Stimulated activated CD4-positive, alpha-beta T cell treated with anti-CD3 and anti-CD28 coated beads, Interleukin-4, amount 100 ng/mL, for 1 hour (primary cell): ENCODE measurements around the gene RUSF1.

Source experiments
- DNase-seq: peaks from one replicate; pipeline ENCODE4 v3.0.0-alpha.2; 2020

Gene RUSF1

DNA sequence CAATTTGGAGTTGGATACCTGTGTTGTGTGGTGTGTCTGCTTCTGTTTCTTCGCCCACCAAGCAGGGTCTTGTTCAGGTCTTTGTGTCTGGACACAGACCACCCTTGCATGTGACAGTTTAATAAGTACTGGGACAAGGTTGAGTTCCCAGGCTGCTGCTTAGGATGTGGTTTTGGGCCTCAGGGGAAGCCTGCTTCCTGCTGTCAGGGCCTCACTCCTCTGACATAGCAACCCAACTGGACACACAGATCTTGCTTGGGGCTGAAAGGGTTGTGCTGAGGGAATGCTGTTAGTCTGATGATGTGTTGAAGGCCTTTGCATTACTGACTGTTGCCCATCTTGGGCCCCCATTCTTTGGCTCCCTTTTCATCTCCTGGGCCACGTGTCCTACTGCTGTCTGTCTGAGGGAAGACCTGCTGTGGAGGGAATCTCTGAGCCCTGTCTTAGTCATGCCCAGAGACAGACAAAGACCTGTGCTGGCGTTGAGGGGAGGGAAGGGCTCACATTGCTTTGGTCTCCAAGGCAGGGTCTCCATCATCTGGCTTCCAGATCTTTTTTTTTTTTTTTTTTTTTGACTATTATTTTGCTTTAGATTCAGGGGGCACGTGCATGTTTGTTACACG lies 40.9 kb downstream of the RUSF1 start:
- DNase-seq: no peak

GRCh38 chr16:31466381-31466841 lies 41.8 kb downstream of the RUSF1 start:
- no peak for DNase-seq

DNA sequence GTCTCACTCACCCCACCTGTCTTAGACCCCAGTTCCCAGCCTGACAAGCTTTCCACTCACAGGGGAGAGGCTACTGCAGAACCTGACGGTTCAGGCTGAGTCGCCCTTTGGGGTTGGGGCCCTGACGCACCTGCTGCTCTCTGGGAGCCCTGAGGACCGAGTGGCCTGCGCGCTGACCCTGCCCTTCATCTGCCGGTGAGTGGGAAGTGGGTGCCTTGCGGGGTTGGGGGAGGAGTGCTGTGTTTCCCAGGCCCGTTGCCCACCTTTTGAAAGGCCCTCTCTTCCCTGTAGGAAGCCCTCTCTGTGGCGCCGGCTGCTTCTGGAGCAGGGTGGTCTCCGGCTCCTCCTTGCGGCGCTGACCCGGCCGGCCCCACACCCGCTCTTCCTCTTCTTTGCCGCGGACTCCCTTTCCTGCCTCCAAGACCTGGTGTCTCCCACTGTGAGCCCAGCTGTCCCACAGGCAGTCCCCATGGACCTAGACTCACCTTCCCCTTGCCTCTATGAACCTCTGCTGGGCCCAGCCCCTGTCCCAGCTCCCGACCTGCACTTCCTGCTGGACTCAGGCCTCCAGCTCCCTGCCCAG lies 42.3 kb downstream of the RUSF1 start:
- DNase-seq: no peak

DNA sequence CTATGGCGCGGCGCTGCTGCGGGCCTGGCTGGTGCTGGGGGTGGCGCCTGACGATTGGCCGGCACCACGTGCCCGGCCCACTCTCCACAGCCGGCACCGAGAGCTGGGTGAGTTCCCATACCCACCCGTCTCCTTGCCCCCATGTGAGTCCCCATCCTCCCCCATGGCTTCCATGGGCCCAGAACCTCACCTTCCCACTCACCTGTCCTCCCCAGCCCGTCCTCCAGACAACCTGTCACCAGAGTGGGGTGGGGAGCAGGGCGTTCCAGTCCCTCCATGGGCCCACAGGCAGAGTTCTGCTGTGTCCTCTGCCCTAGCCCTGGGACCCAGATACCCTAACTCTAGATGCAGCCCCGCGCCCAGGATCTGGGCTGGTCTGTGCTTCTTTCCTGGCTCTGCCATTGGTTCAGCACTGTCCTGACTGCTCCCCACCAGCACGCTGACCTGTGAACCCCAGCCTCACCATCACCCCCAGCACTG lies 43.4 kb downstream of the RUSF1 start:
- no peak for DNase-seq

- no peak for DNase-seq
Measured at GRCh38 chr16:31464348-31464769, 43.8 kb downstream of the RUSF1 start.

GRCh38 chr16:31461921-31462804 lies 46.0 kb downstream of the RUSF1 start:
- DNase-seq: no peak

DNA sequence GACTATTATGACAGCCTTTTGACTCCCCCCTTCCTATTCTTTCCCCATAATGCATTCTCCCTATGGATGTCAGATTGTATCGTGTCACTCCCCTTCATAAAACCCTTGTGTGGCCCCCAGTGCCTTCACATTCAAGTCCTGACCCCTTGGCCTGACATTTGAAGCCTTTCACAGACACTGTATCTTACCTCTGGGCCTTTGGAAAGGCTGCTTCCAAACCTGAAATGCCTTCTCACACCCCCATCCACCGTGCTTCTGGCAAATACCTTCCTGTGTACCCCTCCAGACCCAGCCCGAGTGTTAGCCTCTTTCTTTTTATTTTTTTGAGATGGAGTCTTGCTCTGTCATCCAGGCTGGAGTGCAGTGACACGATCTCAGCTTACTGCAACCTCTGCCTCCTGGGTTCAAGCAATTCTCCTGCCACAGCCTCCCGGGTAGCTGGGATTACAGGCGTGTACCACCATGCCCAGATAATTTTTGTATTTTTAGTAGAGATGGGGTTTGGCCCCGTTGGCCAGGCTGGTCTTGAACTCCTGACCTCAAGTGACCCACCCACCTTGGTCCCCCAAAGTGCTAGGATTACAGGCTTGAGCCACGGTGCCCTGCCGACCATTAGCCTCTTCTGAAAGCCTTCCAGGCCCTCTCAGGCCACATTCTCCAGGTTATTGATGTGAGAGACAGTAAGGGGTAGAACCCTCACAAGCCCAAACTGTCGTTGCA lies 46.8 kb downstream of the RUSF1 start:
- DNase-seq: no peak

GRCh38 chr16:31460582-31461002 lies 47.6 kb downstream of the RUSF1 start:
- no peak for DNase-seq

DNA sequence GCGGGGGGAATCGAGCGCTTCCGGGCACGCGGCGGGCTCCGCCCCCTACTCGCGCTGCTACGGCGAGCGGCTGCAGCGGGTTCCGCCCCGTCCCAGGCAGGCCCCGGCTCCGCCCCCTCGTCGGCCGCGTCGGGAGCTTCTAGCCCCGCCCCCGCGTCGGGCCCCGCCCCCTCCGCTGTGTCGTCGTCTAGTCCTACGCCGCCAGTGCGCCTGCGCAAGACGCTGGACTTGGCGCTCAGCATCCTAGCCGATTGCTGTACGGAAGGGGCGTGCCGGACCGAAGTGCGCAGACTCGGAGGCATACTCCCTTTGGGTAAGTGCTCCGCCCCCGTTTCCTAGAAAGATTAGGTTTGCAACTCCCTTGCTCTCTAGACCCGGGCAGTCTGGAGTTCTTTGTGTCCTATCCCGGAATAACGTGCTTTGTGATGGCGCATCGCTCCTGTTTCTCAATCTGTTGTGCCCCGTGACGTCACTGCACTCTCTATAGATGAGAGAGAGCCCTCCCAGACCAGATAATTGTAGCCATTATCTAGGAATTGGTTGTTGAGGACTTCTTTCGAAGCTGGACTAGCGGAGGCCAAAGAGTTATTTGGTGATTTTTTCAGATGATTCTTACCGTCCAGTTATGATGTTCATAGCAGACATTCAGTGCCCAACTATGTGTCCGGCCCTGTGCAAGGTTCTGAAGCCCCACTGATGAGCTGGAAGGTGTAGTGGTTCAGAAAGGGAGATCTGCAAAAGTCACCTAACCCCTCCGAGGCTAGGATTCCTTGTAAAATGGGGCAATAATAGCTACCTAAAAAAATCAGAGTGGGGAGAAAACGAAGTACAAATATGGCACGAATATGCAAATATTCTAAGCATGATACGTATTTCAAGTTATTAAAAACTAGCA lies 48.3 kb downstream of the RUSF1 start:
- peak; percentile 100 for DNase-seq

- DNase-seq: peak; percentile 95
Measured at GRCh38 chr16:31458844-31459686, 49.1 kb downstream of the RUSF1 start, which contains the start of gene ARMC5. TSS of gene ARMC5 (plus strand) at chr16:31459501. CDS start at chr16:31459525, 24 bp downstream.

DNA sequence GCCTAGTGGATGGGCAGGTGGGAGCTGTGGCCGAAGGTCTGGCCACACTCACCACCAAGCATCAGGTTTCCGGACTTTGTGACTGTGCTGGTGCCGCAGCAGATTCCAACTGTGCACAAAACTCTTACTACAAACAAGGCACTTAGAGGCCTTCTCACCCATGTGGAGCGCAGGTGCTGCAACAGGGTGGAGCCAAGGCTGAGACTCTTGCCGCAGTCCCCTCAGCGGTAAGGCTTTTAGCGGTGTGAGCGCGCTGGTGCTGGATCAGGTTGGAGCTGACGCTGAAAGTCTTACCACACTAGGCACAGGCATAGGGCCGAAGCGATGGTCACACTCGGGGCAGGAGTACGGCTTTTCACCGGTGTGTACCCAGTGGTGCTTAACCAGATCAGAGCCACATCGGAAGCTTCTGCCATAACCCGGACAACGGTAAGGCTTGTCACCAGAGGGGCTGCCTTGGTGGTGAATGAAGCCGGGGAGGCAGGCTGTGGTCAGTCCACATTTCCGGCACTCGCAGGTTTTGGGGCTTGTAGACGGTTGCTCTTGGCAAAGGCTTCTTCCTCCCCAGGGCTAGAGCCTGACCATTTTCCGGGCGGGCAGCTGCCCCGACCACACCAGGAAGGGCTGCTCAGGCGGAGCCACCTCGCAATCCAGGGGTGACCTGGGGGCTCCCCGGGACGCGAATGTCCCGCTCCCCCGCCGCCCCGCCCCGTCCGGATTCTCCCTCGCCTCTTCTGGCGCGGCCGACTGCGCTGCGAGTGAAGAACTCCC lies 49.9 kb downstream of the RUSF1 start:
- DNase-seq: peak; percentile 48

- DNase-seq: no peak
Measured at GRCh38 chr16:31456988-31457360, 51.2 kb downstream of the RUSF1 start.

DNA sequence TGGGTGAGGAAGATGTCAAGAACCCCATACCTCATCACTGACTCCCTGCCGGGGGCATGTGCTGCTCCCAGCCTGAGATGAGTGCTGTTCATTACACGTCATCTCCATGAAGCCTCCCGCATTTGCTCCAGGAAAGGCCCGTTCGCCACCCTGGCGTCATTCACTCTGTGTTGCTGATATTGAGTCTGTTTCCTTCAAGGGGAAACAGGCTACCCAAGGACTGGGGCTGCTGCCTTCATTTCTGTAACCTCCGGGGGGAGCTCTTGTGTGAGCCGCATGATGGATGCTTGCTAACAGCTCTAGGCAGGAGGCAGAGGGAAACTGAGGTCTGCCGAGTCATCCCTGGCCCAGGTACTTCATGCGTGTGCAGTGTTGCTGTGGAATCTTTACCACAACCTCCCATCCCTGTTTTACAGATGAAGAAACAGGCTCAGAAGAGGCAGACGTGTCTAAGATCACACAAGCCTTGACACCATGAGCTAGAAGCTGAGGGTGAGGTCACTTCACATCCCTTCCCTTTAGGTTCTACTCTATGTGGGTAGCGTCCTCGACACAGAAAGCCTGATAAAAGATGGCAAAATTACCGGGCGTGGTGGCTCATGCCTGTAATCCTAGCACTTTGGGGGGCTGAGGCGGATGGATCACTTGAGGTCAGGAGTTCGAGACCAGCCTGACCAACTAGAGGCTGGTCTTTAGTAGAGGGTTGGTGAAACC lies 52.4 kb downstream of the RUSF1 start:
- peak; percentile 35 for DNase-seq

DNA sequence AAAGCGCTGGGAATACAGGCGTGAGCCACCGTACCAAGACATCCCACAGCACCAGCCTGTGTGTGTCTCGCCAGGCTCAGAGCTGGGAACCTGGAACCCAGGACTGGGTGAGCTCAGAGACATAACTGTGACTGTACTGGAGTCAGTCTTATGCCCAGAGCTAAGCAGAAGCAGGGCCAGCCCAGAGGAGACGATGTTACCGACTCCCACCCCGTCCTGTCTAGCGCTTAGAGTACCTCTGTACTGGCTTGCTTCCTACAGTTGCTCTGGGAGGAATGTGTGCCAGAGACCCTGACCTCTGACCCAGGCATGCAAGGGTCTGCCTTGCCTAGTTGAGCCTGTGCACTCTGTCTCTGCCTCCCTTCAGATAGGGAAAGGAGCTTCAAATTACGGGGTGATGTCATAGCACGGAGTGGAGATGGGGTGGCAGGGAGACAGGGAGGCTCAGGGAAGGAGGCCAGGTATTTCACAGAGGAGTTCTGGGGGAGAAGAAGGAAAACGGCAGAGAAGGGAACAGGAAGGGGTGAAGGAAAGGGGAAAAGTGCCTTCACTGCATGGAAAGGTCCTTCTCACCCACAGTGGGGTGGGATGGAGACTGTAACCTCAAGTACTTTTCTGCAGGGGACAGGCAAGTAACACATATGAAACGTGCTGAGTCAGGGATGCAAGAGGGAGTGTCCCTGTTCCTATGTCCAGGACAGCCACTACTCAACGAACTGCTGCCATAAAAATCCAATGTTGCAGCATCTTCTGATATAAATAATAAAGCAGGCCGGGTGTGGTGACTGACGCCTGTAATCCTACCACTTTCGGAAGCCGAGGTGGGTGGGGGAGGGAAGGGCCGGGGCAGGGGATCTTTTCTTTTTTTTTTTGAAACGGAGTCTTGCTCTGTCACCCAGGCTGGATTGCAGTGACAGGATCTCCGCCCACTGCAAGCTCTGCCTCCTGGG lies 54.7 kb downstream of the RUSF1 start:
- no peak for DNase-seq

DNA sequence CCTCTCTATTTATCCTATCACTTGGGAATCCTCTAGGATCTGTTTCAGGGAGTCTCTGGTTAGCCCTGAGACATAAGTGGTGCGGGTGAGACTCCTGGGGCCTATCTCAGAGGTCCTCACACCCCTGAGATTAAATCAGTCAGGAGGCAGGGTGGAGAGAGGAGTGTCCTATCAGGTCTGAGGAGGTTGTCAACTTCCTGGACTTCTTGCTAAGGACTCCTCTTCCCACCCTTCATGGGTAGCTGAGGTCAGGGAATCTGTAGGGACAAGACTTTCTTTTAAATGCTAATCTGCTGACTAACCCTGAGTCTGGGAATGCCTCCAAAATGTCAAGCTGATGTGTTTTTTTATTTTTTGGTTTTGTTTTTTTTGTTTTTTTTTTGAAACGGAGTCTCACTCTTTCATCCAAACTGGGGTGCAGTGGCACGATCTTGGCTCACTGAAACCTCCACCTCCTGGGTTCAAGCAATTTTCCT lies 55.5 kb downstream of the RUSF1 start:
- DNase-seq: no peak

DNA sequence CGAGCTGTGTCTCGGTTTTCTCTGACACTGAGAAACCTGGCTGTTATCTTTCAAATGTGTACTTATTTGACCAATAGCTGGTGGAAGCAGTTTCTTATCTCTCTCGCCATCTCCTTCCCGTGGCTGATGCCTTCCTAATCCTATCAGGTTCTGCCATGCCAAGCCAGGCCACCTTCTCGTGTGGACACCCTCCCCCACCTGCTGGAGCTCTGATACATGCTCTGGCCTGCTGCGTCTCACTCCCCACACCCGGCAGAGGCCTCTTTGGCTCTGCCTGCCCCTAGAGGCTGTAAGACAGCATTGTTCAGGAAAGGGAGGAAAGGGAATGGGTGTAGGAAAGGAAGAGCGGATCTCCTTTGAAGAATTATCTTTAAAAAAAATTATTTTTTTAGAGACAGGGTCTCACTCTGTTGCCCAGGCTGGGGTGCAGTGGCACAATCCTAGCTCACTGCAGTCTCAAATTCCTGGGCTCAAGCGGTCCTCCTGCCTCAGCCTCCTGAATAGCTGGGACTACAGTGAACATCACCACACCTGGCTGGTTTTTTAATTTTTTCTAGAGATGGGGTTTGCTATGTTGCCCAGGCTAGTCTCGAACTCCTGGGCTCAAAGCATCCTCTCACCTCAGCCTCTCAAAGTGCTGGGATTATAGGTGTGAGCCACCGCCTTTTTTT lies 56.4 kb downstream of the RUSF1 start:
- no peak for DNase-seq

DNA sequence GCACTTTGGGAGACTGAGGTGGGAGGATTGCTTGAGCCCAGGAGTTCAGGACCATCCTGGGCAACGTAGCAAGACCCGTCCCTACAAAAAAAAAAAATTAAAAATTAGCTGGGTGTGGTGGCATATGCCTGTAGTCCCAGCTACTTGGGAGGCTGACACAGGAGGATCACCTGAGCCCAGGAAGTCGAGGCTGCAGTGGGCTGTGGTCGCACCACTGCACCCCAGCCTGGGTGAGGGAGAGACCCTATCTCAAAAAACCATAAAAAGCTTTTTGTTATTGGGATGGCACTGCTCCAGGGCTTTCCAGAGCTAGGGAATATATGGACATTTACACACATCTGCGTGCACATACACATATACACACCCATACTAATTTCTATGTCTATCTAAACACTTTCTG lies 57.0 kb downstream of the RUSF1 start:
- no peak for DNase-seq
